ENCODE results near the gene PNO1.

The PNO1 gene

GRCh38 chr2:68189991-68190784, 32.5 kb downstream of the PNO1 start:
- no peak for DNase-seq
- in situ Hi-C loops (cut with MboI; ENCODE audit: low pct_unique_long_range_greater_than_20kb, low sequenced_read_pairs), result no loop called here

DNA sequence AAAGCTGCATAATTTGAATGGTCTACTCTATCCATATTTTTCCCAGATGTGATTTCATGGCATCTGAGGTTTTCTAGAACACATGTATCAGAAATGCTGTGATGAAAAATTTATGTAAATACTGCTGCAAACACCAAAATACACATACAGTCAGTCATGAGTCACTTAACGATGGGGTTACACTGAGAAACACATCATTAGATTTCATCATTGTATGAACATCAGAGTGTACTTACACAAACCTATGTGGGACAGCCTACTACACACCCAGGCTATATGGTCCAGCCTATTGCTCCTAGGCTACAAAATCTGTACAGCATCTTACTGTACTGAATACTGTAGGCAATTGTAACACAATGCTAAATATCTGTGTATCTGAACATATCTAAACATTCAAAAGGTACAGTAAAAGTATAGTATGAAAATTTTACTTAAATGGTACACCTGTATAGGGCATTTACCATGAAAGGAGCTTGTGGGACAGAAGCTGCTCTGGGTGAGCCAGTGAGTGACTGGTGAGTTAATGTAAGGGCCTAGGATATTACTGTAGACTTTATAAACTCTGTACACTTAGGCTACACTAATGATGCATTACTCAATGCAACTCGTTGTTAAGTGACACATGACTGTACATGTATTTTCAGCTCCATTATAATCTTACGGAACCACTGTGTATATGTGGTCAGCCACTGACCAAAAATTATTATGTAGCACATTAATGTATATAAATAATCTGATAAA, 33.5 kb downstream of the PNO1 start:
- in situ Hi-C loops (cut with MboI; ENCODE audit: low pct_unique_long_range_greater_than_20kb, low sequenced_read_pairs), result no loop called here
- no peak for DNase-seq

DNA sequence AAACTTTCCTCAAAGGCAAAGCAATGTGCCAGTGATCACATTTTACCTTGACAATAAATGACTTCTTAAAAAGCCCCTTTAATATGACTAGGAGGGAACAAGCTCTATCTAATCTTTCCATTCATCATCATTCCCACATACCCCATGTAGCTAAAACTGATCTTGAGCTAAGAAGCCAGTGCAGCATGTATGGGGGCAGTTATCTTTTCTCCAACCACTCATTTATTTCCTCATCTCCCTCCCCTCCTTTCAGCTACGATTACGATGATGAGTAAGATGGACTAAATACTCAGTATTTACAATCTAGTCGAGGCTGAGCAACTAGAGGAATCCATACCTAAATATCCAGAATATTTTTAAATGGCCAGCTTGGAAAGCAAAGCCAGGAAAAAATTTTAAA, 35.5 kb downstream of the PNO1 start:
- no peak for DNase-seq
- in situ Hi-C loops (cut with MboI; ENCODE audit: low pct_unique_long_range_greater_than_20kb, low sequenced_read_pairs), result no loop called here

- DNase-seq, result no peak
- in situ Hi-C loops (cut with MboI; ENCODE audit: low pct_unique_long_range_greater_than_20kb, low sequenced_read_pairs), result no loop called here
Observed at GRCh38 chr2:68193787-68194372, 36.2 kb downstream of the PNO1 start.

DNA sequence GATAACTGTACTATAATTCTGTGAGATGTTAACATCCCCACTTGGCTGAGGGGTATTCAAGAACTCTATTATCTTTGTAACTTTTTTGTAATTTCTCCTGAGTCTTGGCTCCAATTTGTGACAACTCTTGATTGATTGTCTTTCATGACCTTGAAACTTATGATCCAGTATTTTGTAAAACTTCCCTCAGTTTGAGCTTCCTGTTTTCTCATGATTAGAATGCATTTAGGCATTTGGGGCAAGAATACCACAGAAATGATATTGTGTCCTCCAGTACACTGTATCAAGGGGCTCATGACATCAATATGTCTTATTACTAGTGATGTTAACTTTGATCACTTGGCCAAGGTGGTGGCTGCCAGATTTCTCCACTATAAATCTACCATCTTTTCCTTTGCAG, 37.4 kb downstream of the PNO1 start:
- in situ Hi-C loops (cut with MboI; ENCODE audit: low pct_unique_long_range_greater_than_20kb, low sequenced_read_pairs), result no loop called here
- no peak for DNase-seq

GRCh38 chr2:68196120-68196716, 38.5 kb downstream of the PNO1 start:
- in situ Hi-C loops (cut with MboI; ENCODE audit: low pct_unique_long_range_greater_than_20kb, low sequenced_read_pairs), result no loop called here
- DNase-seq, result peak; percentile 66

GRCh38 chr2:68200157-68200787, 42.6 kb downstream of the PNO1 start:
- DNase-seq, result no peak
- in situ Hi-C loops (cut with MboI; ENCODE audit: low pct_unique_long_range_greater_than_20kb, low sequenced_read_pairs), result no loop called here

DNA sequence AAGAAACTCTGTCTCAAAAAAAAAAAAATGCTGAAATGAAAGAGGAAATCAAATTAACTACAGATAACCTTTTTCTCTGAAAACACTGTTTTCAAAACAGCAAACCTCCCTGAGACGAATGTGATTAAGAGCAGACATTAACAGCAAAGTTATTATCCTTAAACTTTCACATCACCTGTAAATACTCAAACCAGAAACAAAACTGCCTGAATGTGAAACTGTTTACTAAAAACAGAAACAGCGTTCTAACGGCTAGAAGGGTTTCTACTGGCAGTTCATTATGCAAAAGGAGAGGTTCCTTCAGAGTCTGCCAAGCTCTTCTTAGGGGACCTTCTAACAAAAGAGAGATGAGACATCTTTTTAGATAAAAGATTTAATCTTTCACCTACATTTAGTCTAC, 45.9 kb downstream of the PNO1 start:
- no peak for DNase-seq
- in situ Hi-C loops (cut with MboI; ENCODE audit: low pct_unique_long_range_greater_than_20kb, low sequenced_read_pairs), result no loop called here

DNA sequence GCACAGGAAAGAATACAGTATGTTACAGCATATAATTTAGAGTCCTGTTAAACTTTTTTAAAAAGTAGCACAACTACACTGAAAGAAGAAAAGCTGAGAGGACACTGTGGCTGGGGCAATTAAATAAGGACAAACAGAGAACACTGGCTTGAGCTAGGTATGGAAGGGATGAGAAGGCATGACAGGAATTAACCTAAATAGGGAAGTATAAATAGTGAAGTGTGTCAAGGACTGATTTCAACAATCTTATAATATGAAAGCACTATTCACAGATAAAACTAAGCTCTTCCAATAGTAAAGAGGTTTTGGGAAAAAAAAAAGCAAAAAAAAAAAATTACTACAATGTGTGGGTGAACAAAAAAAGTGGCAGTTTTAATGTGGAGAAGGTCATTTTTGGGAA, 49.1 kb downstream of the PNO1 start:
- in situ Hi-C loops (cut with MboI; ENCODE audit: low pct_unique_long_range_greater_than_20kb, low sequenced_read_pairs), result no loop called here
- DNase-seq, result peak; percentile 43

GRCh38 chr2:68214381-68214780, 56.7 kb downstream of the PNO1 start:
- in situ Hi-C loops (cut with MboI; ENCODE audit: low pct_unique_long_range_greater_than_20kb, low sequenced_read_pairs), result no loop called here
- DNase-seq, result no peak

DNA sequence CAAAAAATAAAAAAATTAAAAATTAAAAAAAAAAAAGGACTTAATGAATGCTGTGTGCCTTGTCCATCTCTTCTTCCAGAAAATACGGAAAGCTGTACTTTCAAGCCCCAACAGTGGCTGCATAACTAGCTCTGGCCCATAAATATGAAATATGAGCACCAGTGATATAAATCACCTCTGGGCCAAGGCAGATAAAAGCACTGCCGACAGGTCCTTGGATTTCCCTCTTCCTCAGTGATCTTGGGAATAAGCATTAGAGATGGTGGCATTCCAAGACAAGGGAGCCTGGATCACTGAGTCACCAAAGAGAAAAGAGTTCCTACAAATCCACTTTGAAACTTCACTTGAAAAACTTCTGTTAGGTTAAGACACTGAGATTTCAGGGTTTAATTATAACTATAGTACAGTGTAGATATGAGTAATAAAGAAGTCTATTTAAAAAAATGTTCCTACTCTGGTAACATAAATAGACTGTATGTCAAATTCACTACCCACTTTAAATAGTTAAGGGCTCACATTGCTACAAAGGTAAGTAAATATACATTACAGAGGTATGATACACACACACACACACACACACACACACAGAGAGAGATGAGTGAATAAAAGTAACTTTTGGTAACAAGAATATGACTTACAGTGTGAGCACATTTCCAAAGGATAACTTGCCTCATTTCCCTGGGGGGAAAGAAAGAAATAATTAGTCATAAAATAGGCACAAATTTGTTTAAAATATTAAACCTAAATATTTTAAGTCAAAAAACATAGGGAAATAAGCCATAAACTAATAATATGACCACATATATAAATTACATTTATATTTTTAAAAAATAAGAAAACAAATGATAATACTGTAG, 59.0 kb downstream of the PNO1 start:
- no peak for DNase-seq
- in situ Hi-C loops (cut with MboI; ENCODE audit: low pct_unique_long_range_greater_than_20kb, low sequenced_read_pairs), result no loop called here

DNA sequence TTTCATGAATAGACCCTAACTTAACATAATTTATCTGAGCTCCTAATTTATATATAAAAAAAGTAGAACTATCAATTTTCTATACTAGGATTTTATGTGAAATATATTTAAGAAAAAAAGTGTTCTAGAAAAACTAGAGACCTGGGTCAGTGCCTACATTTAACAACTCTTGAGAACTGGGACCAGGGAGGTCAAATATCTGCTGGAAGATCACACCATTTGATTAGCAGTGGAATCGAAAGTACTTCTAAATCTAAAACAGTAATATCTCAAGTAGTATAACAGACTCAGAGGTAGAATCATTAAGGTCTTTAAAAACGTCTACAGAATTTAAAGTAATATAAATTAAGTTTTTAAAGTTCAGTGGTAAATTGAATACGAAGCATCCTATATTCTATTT, 60.0 kb downstream of the PNO1 start:
- in situ Hi-C loops (cut with MboI; ENCODE audit: low pct_unique_long_range_greater_than_20kb, low sequenced_read_pairs), result no loop called here
- no peak for DNase-seq

- in situ Hi-C loops (cut with MboI; ENCODE audit: low pct_unique_long_range_greater_than_20kb, low sequenced_read_pairs), result no loop called here
Observed at GRCh38 chr2:68218343-68218901, 60.7 kb downstream of the PNO1 start.

GRCh38 chr2:68222287-68222686, 64.6 kb downstream of the PNO1 start:
- in situ Hi-C loops (cut with MboI; ENCODE audit: low pct_unique_long_range_greater_than_20kb, low sequenced_read_pairs), result no loop called here
- no peak for DNase-seq

More at GRCh38 chr2:68218343-68218901, 60.7 kb downstream of the PNO1 start:
- DNase-seq, result no peak

GRCh38 chr2:68223419-68223818, 65.7 kb downstream of the PNO1 start:
- in situ Hi-C loops (cut with MboI; ENCODE audit: low pct_unique_long_range_greater_than_20kb, low sequenced_read_pairs), result no loop called here
- DNase-seq, result no peak

GRCh38 chr2:68225119-68225632, 67.5 kb downstream of the PNO1 start:
- DNase-seq, result peak; percentile 69
- in situ Hi-C loops (cut with MboI; ENCODE audit: low pct_unique_long_range_greater_than_20kb, low sequenced_read_pairs), result no loop called here

All from KBM-7 (cell line).